C4-2B (cell line): Measurements from ENCODE around the gene RNF112.

Experiments
- ZFX ChIP-seq: fragments of 450-650 bp; IDR thresholded peaks from 2 replicates; pipeline ENCODE4 v1.6.1; 2017
- TF ChIP-seq, protein P1 (sequence below): fragments of 450-650 bp; conservative IDR thresholded peaks from 2 replicates; pipeline ENCODE4 v1.5.1; 2017; ENCODE audit warnings: mild to moderate bottlenecking

DNA sequence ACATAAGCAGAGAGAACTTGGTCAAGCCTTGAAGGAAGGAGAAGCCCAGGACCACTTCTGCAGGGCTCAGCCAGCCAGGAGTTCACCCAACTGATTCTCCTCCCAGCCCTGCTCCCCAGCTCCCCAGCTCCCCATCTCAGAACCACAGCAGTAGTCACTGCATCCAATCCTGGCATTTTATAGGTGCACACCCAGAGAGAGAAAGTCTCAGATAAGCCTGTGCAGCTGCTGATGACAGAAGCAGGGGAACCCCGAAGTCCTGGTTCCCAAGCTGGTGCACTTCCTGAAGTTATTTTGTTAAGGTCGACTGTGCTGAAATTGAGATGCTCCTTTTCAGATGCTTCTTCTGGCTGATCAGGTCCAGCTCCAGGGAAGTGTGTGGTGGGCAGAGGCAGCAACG, 6.6 kb downstream of the RNF112 start:
- TF ChIP-seq, protein P1, sequence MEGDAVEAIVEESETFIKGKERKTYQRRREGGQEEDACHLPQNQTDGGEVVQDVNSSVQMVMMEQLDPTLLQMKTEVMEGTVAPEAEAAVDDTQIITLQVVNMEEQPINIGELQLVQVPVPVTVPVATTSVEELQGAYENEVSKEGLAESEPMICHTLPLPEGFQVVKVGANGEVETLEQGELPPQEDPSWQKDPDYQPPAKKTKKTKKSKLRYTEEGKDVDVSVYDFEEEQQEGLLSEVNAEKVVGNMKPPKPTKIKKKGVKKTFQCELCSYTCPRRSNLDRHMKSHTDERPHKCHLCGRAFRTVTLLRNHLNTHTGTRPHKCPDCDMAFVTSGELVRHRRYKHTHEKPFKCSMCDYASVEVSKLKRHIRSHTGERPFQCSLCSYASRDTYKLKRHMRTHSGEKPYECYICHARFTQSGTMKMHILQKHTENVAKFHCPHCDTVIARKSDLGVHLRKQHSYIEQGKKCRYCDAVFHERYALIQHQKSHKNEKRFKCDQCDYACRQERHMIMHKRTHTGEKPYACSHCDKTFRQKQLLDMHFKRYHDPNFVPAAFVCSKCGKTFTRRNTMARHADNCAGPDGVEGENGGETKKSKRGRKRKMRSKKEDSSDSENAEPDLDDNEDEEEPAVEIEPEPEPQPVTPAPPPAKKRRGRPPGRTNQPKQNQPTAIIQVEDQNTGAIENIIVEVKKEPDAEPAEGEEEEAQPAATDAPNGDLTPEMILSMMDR, result no peak
- no peak for TF ChIP-seq ZFX
